HepG2 (cell line): ENCODE results near the gene FRMD4A.

Experiments
- BORCS8-MEF2B ChIP-seq: sonication (generic); formaldehyde crosslinking; IDR thresholded peaks from 2 replicates; pipeline ENCODE4 v1.8.0; 2022; ENCODE audit warnings: mild to moderate bottlenecking, missing genetic modification reagents
- BRD4 ChIP-seq: sonication (generic); formaldehyde crosslinking; IDR thresholded peaks from 2 replicates; pipeline ENCODE4 v1.4.0; 2020; ENCODE audit warnings: missing genetic modification reagents
- CHD2 ChIP-seq: IDR thresholded peaks from 2 replicates; pipeline ENCODE4 v1.6.1; 2011; ENCODE audit warnings: low read depth, low read length, improper control_type of control experiment
- POLR2AphosphoS5 ChIP-seq: IDR thresholded peaks from 2 replicates; pipeline ENCODE4 v1.6.1; 2012; ENCODE audit warnings: low read depth, low read length
- SAFB2 ChIP-seq: sonication (generic); formaldehyde crosslinking; IDR thresholded peaks from 2 replicates; pipeline ENCODE4 v1.5.1; 2020; ENCODE audit warnings: missing genetic modification reagents, low read depth, mild to moderate bottlenecking, borderline replicate concordance
- ZC3H4 ChIP-seq: sonication (generic); formaldehyde crosslinking; IDR thresholded peaks from 2 replicates; pipeline ENCODE4 v1.4.0; 2020; ENCODE audit warnings: missing genetic modification reagents, borderline replicate concordance
- ZNF121 ChIP-seq: sonication (generic); formaldehyde crosslinking; IDR thresholded peaks from 2 replicates; pipeline ENCODE4 v1.5.0; 2020; ENCODE audit warnings: mild to moderate bottlenecking, missing genetic modification reagents
- ZNF333 ChIP-seq: sonication (generic); formaldehyde crosslinking; IDR thresholded peaks from 2 replicates; pipeline ENCODE4 v1.4.0; 2020; ENCODE audit warnings: mild to moderate bottlenecking, missing genetic modification reagents, borderline replicate concordance
- ZNF605 ChIP-seq: sonication (generic); formaldehyde crosslinking; IDR thresholded peaks from 2 replicates; pipeline ENCODE4 v1.8.0; 2022; ENCODE audit warnings: mild to moderate bottlenecking, missing genetic modification reagents
- ZNF775 ChIP-seq: sonication (generic); formaldehyde crosslinking; IDR thresholded peaks from 2 replicates; pipeline ENCODE4 v1.4.0; 2020; ENCODE audit warnings: missing genetic modification reagents, mild to moderate bottlenecking, moderate library complexity, borderline replicate concordance
- TF ChIP-seq, protein P1 (sequence below): sonication (generic); formaldehyde crosslinking; IDR thresholded peaks from 2 replicates; pipeline ENCODE4 v1.5.0; 2020; ENCODE audit warnings: mild to moderate bottlenecking, missing genetic modification reagents, moderate library complexity
- TF ChIP-seq, protein P2 (sequence below): sonication (generic); formaldehyde crosslinking; IDR thresholded peaks from 2 replicates; pipeline ENCODE4 v1.4.0; 2020; ENCODE audit warnings: missing genetic modification reagents, borderline replicate concordance
- TF ChIP-seq, protein P3 (sequence below), 2 experiments: IDR thresholded peaks; 2 replicates each; pipeline ENCODE4 v1.6.1; 2011 to 2012; ENCODE audit warnings: low read length in 2 of 2, borderline replicate concordance in 1 of 2, low read depth in 1 of 2, mild to moderate bottlenecking in 1 of 2, moderate library complexity in 1 of 2

DNA sequence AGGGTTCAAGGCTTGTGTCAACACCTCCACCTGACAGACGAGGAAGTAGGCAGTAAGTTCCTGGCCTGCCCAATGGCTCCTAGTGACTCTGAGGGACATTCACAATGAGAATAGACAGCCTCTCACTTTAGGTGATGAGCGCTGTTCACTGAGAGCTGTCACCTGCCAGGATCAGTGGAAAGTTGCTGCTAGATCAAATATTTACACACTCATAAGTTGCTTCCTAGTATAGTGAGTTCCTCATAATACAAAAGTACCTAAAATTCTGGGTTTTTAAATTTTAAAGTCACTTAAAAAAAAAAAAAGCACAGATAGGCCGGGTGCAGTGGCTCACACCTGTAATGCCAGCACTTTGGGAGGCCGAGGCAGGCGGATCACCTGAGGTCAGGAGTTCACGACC lies 423.2 kb downstream of the FRMD4A start:
- TF ChIP-seq POLR2AphosphoS5: no peak
- TF ChIP-seq ZNF775 (CRISPR knock-in tag): no peak
- no peak for TF ChIP-seq ZC3H4
- TF ChIP-seq CHD2: no peak
- TF ChIP-seq BORCS8-MEF2B (CRISPR knock-in tag): no peak
- no peak for TF ChIP-seq SAFB2
- TF ChIP-seq, protein P1, sequence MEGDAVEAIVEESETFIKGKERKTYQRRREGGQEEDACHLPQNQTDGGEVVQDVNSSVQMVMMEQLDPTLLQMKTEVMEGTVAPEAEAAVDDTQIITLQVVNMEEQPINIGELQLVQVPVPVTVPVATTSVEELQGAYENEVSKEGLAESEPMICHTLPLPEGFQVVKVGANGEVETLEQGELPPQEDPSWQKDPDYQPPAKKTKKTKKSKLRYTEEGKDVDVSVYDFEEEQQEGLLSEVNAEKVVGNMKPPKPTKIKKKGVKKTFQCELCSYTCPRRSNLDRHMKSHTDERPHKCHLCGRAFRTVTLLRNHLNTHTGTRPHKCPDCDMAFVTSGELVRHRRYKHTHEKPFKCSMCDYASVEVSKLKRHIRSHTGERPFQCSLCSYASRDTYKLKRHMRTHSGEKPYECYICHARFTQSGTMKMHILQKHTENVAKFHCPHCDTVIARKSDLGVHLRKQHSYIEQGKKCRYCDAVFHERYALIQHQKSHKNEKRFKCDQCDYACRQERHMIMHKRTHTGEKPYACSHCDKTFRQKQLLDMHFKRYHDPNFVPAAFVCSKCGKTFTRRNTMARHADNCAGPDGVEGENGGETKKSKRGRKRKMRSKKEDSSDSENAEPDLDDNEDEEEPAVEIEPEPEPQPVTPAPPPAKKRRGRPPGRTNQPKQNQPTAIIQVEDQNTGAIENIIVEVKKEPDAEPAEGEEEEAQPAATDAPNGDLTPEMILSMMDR (CRISPR knock-in tag): no peak
- TF ChIP-seq ZNF121 (CRISPR knock-in tag): no peak
- no peak for TF ChIP-seq ZNF333
- no peak for TF ChIP-seq BRD4
- TF ChIP-seq ZNF605 (CRISPR knock-in tag): no peak
- TF ChIP-seq, protein P2, sequence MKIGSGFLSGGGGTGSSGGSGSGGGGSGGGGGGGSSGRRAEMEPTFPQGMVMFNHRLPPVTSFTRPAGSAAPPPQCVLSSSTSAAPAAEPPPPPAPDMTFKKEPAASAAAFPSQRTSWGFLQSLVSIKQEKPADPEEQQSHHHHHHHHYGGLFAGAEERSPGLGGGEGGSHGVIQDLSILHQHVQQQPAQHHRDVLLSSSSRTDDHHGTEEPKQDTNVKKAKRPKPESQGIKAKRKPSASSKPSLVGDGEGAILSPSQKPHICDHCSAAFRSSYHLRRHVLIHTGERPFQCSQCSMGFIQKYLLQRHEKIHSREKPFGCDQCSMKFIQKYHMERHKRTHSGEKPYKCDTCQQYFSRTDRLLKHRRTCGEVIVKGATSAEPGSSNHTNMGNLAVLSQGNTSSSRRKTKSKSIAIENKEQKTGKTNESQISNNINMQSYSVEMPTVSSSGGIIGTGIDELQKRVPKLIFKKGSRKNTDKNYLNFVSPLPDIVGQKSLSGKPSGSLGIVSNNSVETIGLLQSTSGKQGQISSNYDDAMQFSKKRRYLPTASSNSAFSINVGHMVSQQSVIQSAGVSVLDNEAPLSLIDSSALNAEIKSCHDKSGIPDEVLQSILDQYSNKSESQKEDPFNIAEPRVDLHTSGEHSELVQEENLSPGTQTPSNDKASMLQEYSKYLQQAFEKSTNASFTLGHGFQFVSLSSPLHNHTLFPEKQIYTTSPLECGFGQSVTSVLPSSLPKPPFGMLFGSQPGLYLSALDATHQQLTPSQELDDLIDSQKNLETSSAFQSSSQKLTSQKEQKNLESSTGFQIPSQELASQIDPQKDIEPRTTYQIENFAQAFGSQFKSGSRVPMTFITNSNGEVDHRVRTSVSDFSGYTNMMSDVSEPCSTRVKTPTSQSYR (CRISPR knock-in tag): no peak
- TF ChIP-seq, protein P3, sequence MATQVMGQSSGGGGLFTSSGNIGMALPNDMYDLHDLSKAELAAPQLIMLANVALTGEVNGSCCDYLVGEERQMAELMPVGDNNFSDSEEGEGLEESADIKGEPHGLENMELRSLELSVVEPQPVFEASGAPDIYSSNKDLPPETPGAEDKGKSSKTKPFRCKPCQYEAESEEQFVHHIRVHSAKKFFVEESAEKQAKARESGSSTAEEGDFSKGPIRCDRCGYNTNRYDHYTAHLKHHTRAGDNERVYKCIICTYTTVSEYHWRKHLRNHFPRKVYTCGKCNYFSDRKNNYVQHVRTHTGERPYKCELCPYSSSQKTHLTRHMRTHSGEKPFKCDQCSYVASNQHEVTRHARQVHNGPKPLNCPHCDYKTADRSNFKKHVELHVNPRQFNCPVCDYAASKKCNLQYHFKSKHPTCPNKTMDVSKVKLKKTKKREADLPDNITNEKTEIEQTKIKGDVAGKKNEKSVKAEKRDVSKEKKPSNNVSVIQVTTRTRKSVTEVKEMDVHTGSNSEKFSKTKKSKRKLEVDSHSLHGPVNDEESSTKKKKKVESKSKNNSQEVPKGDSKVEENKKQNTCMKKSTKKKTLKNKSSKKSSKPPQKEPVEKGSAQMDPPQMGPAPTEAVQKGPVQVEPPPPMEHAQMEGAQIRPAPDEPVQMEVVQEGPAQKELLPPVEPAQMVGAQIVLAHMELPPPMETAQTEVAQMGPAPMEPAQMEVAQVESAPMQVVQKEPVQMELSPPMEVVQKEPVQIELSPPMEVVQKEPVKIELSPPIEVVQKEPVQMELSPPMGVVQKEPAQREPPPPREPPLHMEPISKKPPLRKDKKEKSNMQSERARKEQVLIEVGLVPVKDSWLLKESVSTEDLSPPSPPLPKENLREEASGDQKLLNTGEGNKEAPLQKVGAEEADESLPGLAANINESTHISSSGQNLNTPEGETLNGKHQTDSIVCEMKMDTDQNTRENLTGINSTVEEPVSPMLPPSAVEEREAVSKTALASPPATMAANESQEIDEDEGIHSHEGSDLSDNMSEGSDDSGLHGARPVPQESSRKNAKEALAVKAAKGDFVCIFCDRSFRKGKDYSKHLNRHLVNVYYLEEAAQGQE (IDR thresholded peaks at IDR 0.05; ENCODE audit: borderline replicate concordance in 1 of 2, low read depth in 1 of 2, low read length in 2 of 2): no peak
